Measurements from ENCODE around the gene EXOC3L4. TPM values are rescaled to one million over a fixed set of nuclear protein-coding genes. Genes with fewer than 3 reads are reported as not detected.

The EXOC3L4 gene
- total and polyA plus RNA-seq, 8 donors: 0.63 to 8.9 (median 1.3) TPM

GRCh38 chr14:103108749-103109207 is 14.3 kb downstream of the EXOC3L4 start:
- peak in 1 of 6 donors; percentile 43 for DNase-seq
- peak overlapping the region in 2 of 4 donors; percentile 39 for H3K27ac ChIP-seq

GRCh38 chr14:103109535-103110441 is 15.3 kb downstream of the EXOC3L4 start:
- H3K36me3 ChIP-seq: no peaks in the 10 kb centered on the region
- TF ChIP-seq CTCF (IDR thresholded peaks at IDR 0.05): no peak
- peak overlapping the region in 3 of 4 donors; percentile 42 to 69 (median 68) for H3K27ac ChIP-seq
- peaks cover 16 to 19% (median 19%) of the 10 kb centered on the region in 3 donors for H3K4me1 ChIP-seq
- peak in 3 of 4 donors; percentile 6 to 26 (median 24) for ATAC-seq
- intact Hi-C loops (cut with DNase I): loop anchor here in 2 of 3 donors (10.0 kb wide), 2 partner anchors 75 to 185 kb away; no protein-coding TSS in a partner anchor
- FAIRE-seq: no peak
- WGBS, 2 donors: 54 to 57% methylated on average over 32 of the region's 32 CpGs
- no peaks in the 10 kb centered on the region for H3K27me3 ChIP-seq
- H3K9me3 ChIP-seq: no peaks in the 10 kb centered on the region
- DNase-seq: peak in 2 of 6 donors; percentile 37 to 52
- no peak overlapping the region for H3K4me3 ChIP-seq

More at GRCh38 chr14:103108749-103109207, 14.3 kb downstream of the EXOC3L4 start:
- WGBS, 2 donors: 47 to 54% methylated on average over 7 to 9 of the region's 9 CpGs
- FAIRE-seq (no peak), ATAC-seq (peak in 1 of 4 donors; percentile 4)
- Histone ChIP-seq H3K4me3 (no peak overlapping the region), H3K9me3 (no peaks in the 10 kb centered on the region), H3K4me1 (peaks cover 19 to 21% (median 19%) of the 10 kb centered on the region in 3 donors), H3K27me3 (no peaks in the 10 kb centered on the region), H3K36me3 (no peaks in the 10 kb centered on the region)
- intact Hi-C loops (cut with DNase I): loop anchor here in 2 of 3 donors (10.0 kb wide), 2 partner anchors 76 to 186 kb away; no protein-coding TSS in a partner anchor
- no peak for TF ChIP-seq CTCF (IDR thresholded peaks at IDR 0.05)

GRCh38 chr14:103110681-103111231 is 16.2 kb downstream of the EXOC3L4 start:
- intact Hi-C loops (cut with DNase I): no loop called here
- no peak for TF ChIP-seq CTCF (IDR thresholded peaks at IDR 0.05)
- Histone ChIP-seq H3K27me3 (no peaks in the 10 kb centered on the region), H3K9me3 (no peaks in the 10 kb centered on the region), H3K36me3 (no peaks in the 10 kb centered on the region), H3K4me1 (peaks cover 15 to 19% (median 19%) of the 10 kb centered on the region in 3 donors), H3K4me3 (no peak overlapping the region), H3K27ac (peak overlapping the region; percentile 10 to 69 (median 55))
- DNase-seq (peak in 2 of 6 donors; percentile 36 to 42), ATAC-seq (peak; percentile 16 to 46 (median 28)), FAIRE-seq (no peak)
- 16 to 25% methylated on average over 14 of the region's 14 CpGs for WGBS, 2 donors

- TF ChIP-seq CTCF (IDR thresholded peaks at IDR 0.05): no peak
- FAIRE-seq: no peak
- 40 to 56% methylated on average over 6 of the region's 6 CpGs for WGBS, 2 donors
- H3K27me3 ChIP-seq: no peaks in the 10 kb centered on the region
- no peaks in the 10 kb centered on the region for H3K36me3 ChIP-seq
- DNase-seq: peak in 2 of 6 donors; percentile 49 to 51
- no peaks in the 10 kb centered on the region for H3K9me3 ChIP-seq
- intact Hi-C loops (cut with DNase I): no loop called here
- peaks cover 15 to 19% (median 19%) of the 10 kb centered on the region in 3 donors for H3K4me1 ChIP-seq
- H3K4me3 ChIP-seq: no peak overlapping the region
- ATAC-seq: peak; percentile 33 to 57 (median 47)
- H3K27ac ChIP-seq: peak overlapping the region; percentile 10 to 69 (median 55)
Measured at GRCh38 chr14:103111232-103111868, 16.8 kb downstream of the EXOC3L4 start.

All from pancreas (tissue), 10 donors.